Neural cell (in vitro differentiated cells): Measurements from ENCODE around the gene PRKAB1. TPM values are rescaled to one million over a fixed set of nuclear protein-coding genes. Genes with fewer than 3 reads are reported as not detected.
"Not testable (repeated sequence)": the region's sequence is repeated elsewhere in the genome, so short reads cannot be mapped to it uniquely, and the experiment has no call there.

Experiments used
- H2AFZ ChIP-seq: fragments of 200-600, 300-800 bp; sonication (generic), shearing (Covaris generic); 2 replicates; pipeline ENCODE4 v1.6.0; 2014; ENCODE audit warnings: low read depth, mild to moderate bottlenecking, antibody characterized with exemption, low read length, moderate library complexity
- H3F3A ChIP-seq: fragments of 200-600 bp; shearing (Covaris generic); 2 replicates; pipeline ENCODE4 v1.6.1; 2016; ENCODE audit warnings: mild to moderate bottlenecking, moderate library complexity, mixed read lengths, antibody characterized with exemption, low read length; ENCODE audit not compliant: insufficient read depth, poor library complexity, severe bottlenecking
- H3K27ac ChIP-seq: fragments of 200-600, 300-800 bp; sonication (generic), shearing (Covaris generic); 2 replicates; pipeline ENCODE4 v1.5.1; 2014; ENCODE audit warnings: mild to moderate bottlenecking, low read length, moderate library complexity
- H3K27me3 ChIP-seq: fragments of 300-800, 200-600 bp; sonication (generic), shearing (Covaris generic); 2 replicates; pipeline ENCODE4 v1.6.0; 2014; ENCODE audit warnings: mild to moderate bottlenecking, low read depth, low read length, moderate library complexity; ENCODE audit not compliant: insufficient read depth
- H3K36me3 ChIP-seq: fragments of 300-800, 200-600 bp; sonication (generic), shearing (Covaris generic); 2 replicates; pipeline ENCODE4 v1.5.1; 2014; ENCODE audit warnings: mild to moderate bottlenecking, antibody characterized with exemption, low read length, moderate library complexity; ENCODE audit not compliant: insufficient read depth
- H3K4me2 ChIP-seq: fragments of 300-800, 200-600 bp; sonication (generic), shearing (Covaris generic); 2 replicates; pipeline ENCODE4 v1.6.0; 2014; ENCODE audit warnings: mild to moderate bottlenecking, low read length
- H3K4me3 ChIP-seq: fragments of 300-800, 200-600 bp; sonication (generic), shearing (Covaris generic); 2 replicates; pipeline ENCODE4 v1.5.1; 2014; ENCODE audit warnings: mild to moderate bottlenecking, low read length, moderate library complexity
- H3K79me2 ChIP-seq: fragments of 200-600 bp; shearing (Covaris generic); replicated peaks from 2 replicates; pipeline ENCODE4 v1.6.0; 2014; ENCODE audit warnings: mild to moderate bottlenecking, low read length, moderate library complexity; ENCODE audit not compliant: insufficient read depth
- H3K9ac ChIP-seq: fragments of 300-800, 200-600 bp; sonication (generic), shearing (Covaris generic); 2 replicates; pipeline ENCODE4 v1.6.1; 2016; ENCODE audit warnings: mild to moderate bottlenecking, low read length, mixed read lengths
- H3K9me2 ChIP-seq: fragments of 200-600 bp; shearing (Covaris generic); 2 replicates; pipeline ENCODE4 v1.6.1; 2016; ENCODE audit warnings: mild to moderate bottlenecking, low read length, mixed read lengths; ENCODE audit not compliant: insufficient read depth
- H3K9me3 ChIP-seq: fragments of 200-600, 300-800 bp; sonication (generic), shearing (Covaris generic); 2 replicates; pipeline ENCODE4 v1.6.1; 2016; ENCODE audit warnings: mild to moderate bottlenecking, mixed run types, low read length, moderate library complexity, mixed read lengths
- H4K20me1 ChIP-seq: fragments of 200-600 bp; shearing (Covaris generic); 2 replicates; pipeline ENCODE4 v1.6.1; 2016; ENCODE audit warnings: mild to moderate bottlenecking, mixed run types; ENCODE audit not compliant: insufficient read depth
- EP300 ChIP-seq: fragments of 450-650 bp; conservative IDR thresholded peaks from 2 replicates; pipeline ENCODE4 v1.6.1; 2014; ENCODE audit warnings: antibody characterized with exemption, mild to moderate bottlenecking, moderate library complexity; ENCODE audit not compliant: poor library complexity, severe bottlenecking
- EZH2 ChIP-seq: fragments of 200-600, 300-800 bp; shearing (Covaris generic), sonication (generic); IDR thresholded peaks from 2 replicates; pipeline ENCODE4 v1.6.1; 2014; ENCODE audit warnings: antibody characterized with exemption, low read length, borderline replicate concordance, mild to moderate bottlenecking; ENCODE audit not compliant: insufficient read depth, poor library complexity, severe bottlenecking
- MXI1 ChIP-seq: fragments of 450-650 bp; conservative IDR thresholded peaks from 2 replicates; pipeline ENCODE4 v1.6.1; 2014; ENCODE audit warnings: antibody characterized with exemption, mild to moderate bottlenecking; ENCODE audit not compliant: poor library complexity, severe bottlenecking
- POLR2AphosphoS5 ChIP-seq: IDR thresholded peaks from 2 replicates; pipeline ENCODE4 v1.6.1; 2012
- RAD21 ChIP-seq: fragments of 450-650 bp; conservative IDR thresholded peaks from 2 replicates; pipeline ENCODE4 v1.6.1; 2014; ENCODE audit warnings: antibody characterized with exemption, mild to moderate bottlenecking, moderate library complexity
- REST ChIP-seq: IDR thresholded peaks from 2 replicates; pipeline ENCODE4 v1.6.1; 2012; ENCODE audit warnings: borderline replicate concordance
- SMC3 ChIP-seq: fragments of 450-650 bp; conservative IDR thresholded peaks from 2 replicates; pipeline ENCODE4 v1.6.1; 2014; ENCODE audit warnings: antibody characterized with exemption, mild to moderate bottlenecking, moderate library complexity; ENCODE audit not compliant: poor library complexity
- TAF1 ChIP-seq: IDR thresholded peaks from 2 replicates; pipeline ENCODE4 v1.6.1; 2012; ENCODE audit warnings: low read depth
- polyA plus RNA-seq: library from polyadenylated mRNA; depleted of rRNA; stranded (reverse); fragments of >200 nt; gene quantifications from 2 replicates; pipeline ENCODE4 v1.2.3, GENCODE V29; 2014
- TF ChIP-seq, protein P1 (sequence below): fragments of 450-650 bp; IDR thresholded peaks from 2 replicates; pipeline ENCODE4 v1.5.1; 2014; ENCODE audit warnings: antibody characterized with exemption, mild to moderate bottlenecking, moderate library complexity; ENCODE audit not compliant: poor library complexity, severe bottlenecking

The PRKAB1 gene
- polyA plus RNA-seq, 1 donor from 2014 or later: 38.0 TPM

GRCh38 chr12:119704065-119704747, 36.3 kb downstream of the PRKAB1 start:
- Histone ChIP-seq H2AFZ (no peak overlapping the region), H3K27ac (no peak overlapping the region), H3K4me3 (no peak overlapping the region), H3K27me3 (no peaks in the 10 kb centered on the region), H3K79me2 (no peaks in the 10 kb centered on the region), H3K9me2 (no peaks in the 10 kb centered on the region), H3K9me3 (no peaks in the 10 kb centered on the region), H3F3A (no peaks in the 10 kb centered on the region), H3K9ac (no peak overlapping the region), H3K4me2 (no peak overlapping the region), H4K20me1 (no peaks in the 10 kb centered on the region), H3K36me3 (no peaks in the 10 kb centered on the region)
- TF ChIP-seq RAD21 (no peak), TAF1 (no peak), SMC3 (no peak), EP300 (no peak), MXI1 (no peak), EZH2 (no peak), POLR2AphosphoS5 (no peak), REST (no peak)
- TF ChIP-seq, protein P1, sequence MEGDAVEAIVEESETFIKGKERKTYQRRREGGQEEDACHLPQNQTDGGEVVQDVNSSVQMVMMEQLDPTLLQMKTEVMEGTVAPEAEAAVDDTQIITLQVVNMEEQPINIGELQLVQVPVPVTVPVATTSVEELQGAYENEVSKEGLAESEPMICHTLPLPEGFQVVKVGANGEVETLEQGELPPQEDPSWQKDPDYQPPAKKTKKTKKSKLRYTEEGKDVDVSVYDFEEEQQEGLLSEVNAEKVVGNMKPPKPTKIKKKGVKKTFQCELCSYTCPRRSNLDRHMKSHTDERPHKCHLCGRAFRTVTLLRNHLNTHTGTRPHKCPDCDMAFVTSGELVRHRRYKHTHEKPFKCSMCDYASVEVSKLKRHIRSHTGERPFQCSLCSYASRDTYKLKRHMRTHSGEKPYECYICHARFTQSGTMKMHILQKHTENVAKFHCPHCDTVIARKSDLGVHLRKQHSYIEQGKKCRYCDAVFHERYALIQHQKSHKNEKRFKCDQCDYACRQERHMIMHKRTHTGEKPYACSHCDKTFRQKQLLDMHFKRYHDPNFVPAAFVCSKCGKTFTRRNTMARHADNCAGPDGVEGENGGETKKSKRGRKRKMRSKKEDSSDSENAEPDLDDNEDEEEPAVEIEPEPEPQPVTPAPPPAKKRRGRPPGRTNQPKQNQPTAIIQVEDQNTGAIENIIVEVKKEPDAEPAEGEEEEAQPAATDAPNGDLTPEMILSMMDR: no peak

GRCh38 chr12:119705182-119705581, 37.2 kb downstream of the PRKAB1 start:
- no peaks in the 10 kb centered on the region for H3K27me3 ChIP-seq
- no peaks in the 10 kb centered on the region for H3F3A ChIP-seq
- H3K9me2 ChIP-seq: no peaks in the 10 kb centered on the region
- no peak overlapping the region for H3K4me3 ChIP-seq
- no peak overlapping the region for H3K27ac ChIP-seq
- TF ChIP-seq EZH2 (no peak), EP300 (no peak), RAD21 (no peak), TAF1 (no peak), POLR2AphosphoS5 (no peak), REST (no peak), SMC3 (no peak), MXI1 (no peak)
- TF ChIP-seq, protein P1: no peak
- H4K20me1 ChIP-seq: no peaks in the 10 kb centered on the region
- H3K79me2 ChIP-seq: no peaks in the 10 kb centered on the region
- H3K9me3 ChIP-seq: no peaks in the 10 kb centered on the region
- no peak overlapping the region for H2AFZ ChIP-seq
- no peak overlapping the region for H3K9ac ChIP-seq
- H3K4me2 ChIP-seq: no peak overlapping the region
- H3K36me3 ChIP-seq: no peaks in the 10 kb centered on the region

DNA sequence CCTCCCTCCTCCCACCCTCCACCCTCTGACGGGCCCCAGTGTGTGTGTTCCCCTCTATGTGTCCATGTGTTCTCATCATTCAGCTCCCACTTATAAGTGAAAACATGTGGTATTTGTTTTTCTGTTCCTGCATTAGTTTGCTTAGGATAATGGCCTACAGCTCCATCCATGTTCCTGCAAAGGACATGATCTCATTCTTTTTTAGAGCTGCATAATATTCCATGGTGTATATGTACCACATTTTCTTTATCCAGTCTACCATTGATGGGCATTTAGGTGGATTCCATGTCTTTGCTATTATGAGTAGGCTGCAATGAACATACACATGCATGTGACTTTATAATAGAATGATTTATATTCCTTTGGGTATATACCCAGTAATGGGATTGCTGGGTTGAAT, 38.5 kb downstream of the PRKAB1 start:
- not testable (repeated sequence) for H2AFZ ChIP-seq, H3F3A ChIP-seq, H3K36me3 ChIP-seq, H3K9me3 ChIP-seq, H3K79me2 ChIP-seq, H4K20me1 ChIP-seq, H3K27me3 ChIP-seq, H3K4me2 ChIP-seq, H3K4me3 ChIP-seq, H3K9me2 ChIP-seq, H3K27ac ChIP-seq, H3K9ac ChIP-seq
